Psoas muscle (tissue), 8 donors: ENCODE measurements around the gene UNC5C. TPM values are rescaled to one million over a fixed set of nuclear protein-coding genes. Genes with fewer than 3 reads are reported as not detected.

Experiments
- ATAC-seq, 4 donors: fragments of 200-7000 bp; cut with Tn5 transposase; one replicate each; pipeline ENCODE4 v1.9.1; 2020; ENCODE audit warnings: moderate library complexity in 3 of 4, mild to moderate bottlenecking in 2 of 4
- DNase-seq, 2 donors: peaks; one replicate each; pipeline ENCODE4 v3.0.0-alpha.2; 2020
- H3K27ac ChIP-seq: fragments of 200-600 bp; one replicate; pipeline ENCODE4 v1.8.0; 2022
- H3K27me3 ChIP-seq, 3 donors: fragments of 200-600 bp in 1 of 3; one replicate each; pipeline versions ENCODE4 v1.6.1 to v1.8.0; 2013 to 2022; ENCODE audit warnings: low read length in 2 of 3, mild to moderate bottlenecking in 2 of 3, moderate library complexity in 1 of 3; ENCODE audit not compliant: insufficient read depth in 3 of 3
- H3K36me3 ChIP-seq, 2 donors: fragments of 200-600 bp in 1 of 2; one replicate each; pipeline versions ENCODE4 v1.6.1 to v1.8.0; 2013 to 2022; ENCODE audit warnings: low read depth in 1 of 2, mild to moderate bottlenecking in 1 of 2, moderate library complexity in 1 of 2; ENCODE audit not compliant: insufficient read depth in 1 of 2
- H3K4me1 ChIP-seq: fragments of 200-600 bp; one replicate; pipeline ENCODE4 v1.8.0; 2022
- H3K4me3 ChIP-seq: fragments of 200-600 bp; one replicate; pipeline ENCODE4 v1.8.0; 2022; ENCODE audit warnings: mild to moderate bottlenecking
- H3K9me3 ChIP-seq: fragments of 200-600 bp; one replicate; pipeline ENCODE4 v1.8.0; 2022
- WGBS, 3 donors: extraction: QIAGEN DNeasy Blood & Tissue Kit; methylation state at CpG; one replicate each; pipeline versions ENCODE4 v1.1.6 to v1.1.7; 2013; 5-methylcytosine and 5-hydroxymethylcytosine counted together
- intact Hi-C, 2 donors: fragments of 100-400 bp; cut with DNase I; formaldehyde crosslinking; loops; one replicate each; pipeline versions ENCODE4 v1.11.0 to v1.14.2; 2022
- polyA plus RNA-seq, 3 donors: library from polyadenylated mRNA; stranded (reverse); fragments of 200-250 nt; gene quantifications; one replicate each; pipeline ENCODE4 v1.2.3, GENCODE V29; 2013
- total RNA-seq, 4 donors: library from RNA; stranded (reverse); fragmentation: NEBNext Ultra II Directional in 2 of 4; extraction: Animal tissue kit (Norgen Biotek cat#: 25700) in 2 of 4; gene quantifications; one replicate each; pipeline versions ENCODE4 v1.2.1 to v1.2.4, GENCODE V29; 2021 to 2023
- TF ChIP-seq, protein P1 (sequence below): fragments of 200-600 bp; IDR thresholded peaks from one replicate; pipeline ENCODE4 v1.8.0; 2022; ENCODE audit warnings: antibody characterized with exemption
- donor health status: healthy with polysubstance abuse.
- donor health status: DM: no; HTN: no; CAD: no; lungs with moderate emphysema.
- donor health status: Bipolar disorder and iron deficiency.
- donor health status: healthy.
- donor health status: DM: yes; HTN: yes; CAD: no.
- donor health status: DM: no; HTN: no; CAD: no.
- donor health status: DM: no; HTN: no; CAD: no.
- donor health status: DM: yes; HTN: yes; CAD: no.

The UNC5C gene
- total and polyA plus RNA-seq, 7 donors: 0.04 to 1.1 (median 0.19) TPM

DNA sequence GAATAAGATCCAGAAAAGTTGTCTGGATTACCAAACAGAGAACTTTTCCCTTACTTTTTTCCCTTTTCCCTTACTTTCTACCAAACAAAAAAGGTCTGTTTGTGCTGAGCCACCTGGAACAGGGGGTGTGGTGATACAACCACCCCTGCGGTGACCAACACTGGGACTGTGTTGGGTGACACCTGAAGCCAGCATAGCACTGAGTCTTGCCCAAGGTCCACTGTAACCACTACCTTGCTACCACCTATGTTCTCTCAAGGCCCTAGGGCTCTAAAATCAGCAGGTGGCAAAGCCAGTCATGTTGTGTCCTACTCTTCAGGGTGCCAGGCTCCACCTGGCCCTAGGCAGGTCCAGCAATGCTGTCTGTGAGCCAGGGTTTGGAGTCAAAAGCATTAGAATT is 22.8 kb upstream of the UNC5C start:
- no peaks in the 10 kb centered on the region for H3K4me1 ChIP-seq
- H3K27ac ChIP-seq: no peak overlapping the region
- TF ChIP-seq, protein P1, sequence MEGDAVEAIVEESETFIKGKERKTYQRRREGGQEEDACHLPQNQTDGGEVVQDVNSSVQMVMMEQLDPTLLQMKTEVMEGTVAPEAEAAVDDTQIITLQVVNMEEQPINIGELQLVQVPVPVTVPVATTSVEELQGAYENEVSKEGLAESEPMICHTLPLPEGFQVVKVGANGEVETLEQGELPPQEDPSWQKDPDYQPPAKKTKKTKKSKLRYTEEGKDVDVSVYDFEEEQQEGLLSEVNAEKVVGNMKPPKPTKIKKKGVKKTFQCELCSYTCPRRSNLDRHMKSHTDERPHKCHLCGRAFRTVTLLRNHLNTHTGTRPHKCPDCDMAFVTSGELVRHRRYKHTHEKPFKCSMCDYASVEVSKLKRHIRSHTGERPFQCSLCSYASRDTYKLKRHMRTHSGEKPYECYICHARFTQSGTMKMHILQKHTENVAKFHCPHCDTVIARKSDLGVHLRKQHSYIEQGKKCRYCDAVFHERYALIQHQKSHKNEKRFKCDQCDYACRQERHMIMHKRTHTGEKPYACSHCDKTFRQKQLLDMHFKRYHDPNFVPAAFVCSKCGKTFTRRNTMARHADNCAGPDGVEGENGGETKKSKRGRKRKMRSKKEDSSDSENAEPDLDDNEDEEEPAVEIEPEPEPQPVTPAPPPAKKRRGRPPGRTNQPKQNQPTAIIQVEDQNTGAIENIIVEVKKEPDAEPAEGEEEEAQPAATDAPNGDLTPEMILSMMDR: no peak
- 93 to 100% (median 94%) methylated on average over 1 of the region's 1 CpG for WGBS, 3 donors
- intact Hi-C loops: no loop called here
- ATAC-seq (no peak), DNase-seq (no peak)
- H3K4me3 ChIP-seq: no peak overlapping the region
- H3K27me3 ChIP-seq: no peaks in the 10 kb centered on the region
- no peaks in the 10 kb centered on the region for H3K36me3 ChIP-seq
- H3K9me3 ChIP-seq: peaks cover 7% of the 10 kb centered on the region

GRCh38 chr4:95563638-95564337 is 15.0 kb upstream of the UNC5C start:
- no peaks in the 10 kb centered on the region for H3K27me3 ChIP-seq
- TF ChIP-seq, protein P1: no peak
- no peak for ATAC-seq
- no peaks in the 10 kb centered on the region for H3K4me1 ChIP-seq
- no peaks in the 10 kb centered on the region for H3K9me3 ChIP-seq
- no peaks in the 10 kb centered on the region for H3K36me3 ChIP-seq
- no peak for DNase-seq
- WGBS, 3 donors: 63 to 69% (median 64%) methylated on average over 2 of the region's 2 CpGs
- intact Hi-C loops: no loop called here
- H3K4me3 ChIP-seq: no peak overlapping the region
- no peak overlapping the region for H3K27ac ChIP-seq

GRCh38 chr4:95560774-95561173 is 12.0 kb upstream of the UNC5C start:
- intact Hi-C loops: no loop called here
- 67 to 74% (median 70%) methylated on average over 1 of the region's 1 CpG for WGBS, 3 donors
- no peaks in the 10 kb centered on the region for H3K9me3 ChIP-seq

GRCh38 chr4:95556207-95556859 is 7.6 kb upstream of the UNC5C start:
- intact Hi-C loops: no loop called here
- Histone ChIP-seq H3K4me1 (no peaks in the 10 kb centered on the region), H3K27ac (no peak overlapping the region), H3K4me3 (no peak overlapping the region), H3K9me3 (no peaks in the 10 kb centered on the region), H3K36me3 (no peaks in the 10 kb centered on the region), H3K27me3 (peaks cover 0 to 3% (median 0%) of the 10 kb centered on the region in 3 donors)
- TF ChIP-seq, protein P1: no peak
- DNase-seq (no peak), ATAC-seq (no peak)
- WGBS, 3 donors: 60 to 64% (median 60%) methylated on average over 4 of the region's 4 CpGs

More at GRCh38 chr4:95560774-95561173, 12.0 kb upstream of the UNC5C start:
- DNase-seq (no peak), ATAC-seq (no peak)
- no peaks in the 10 kb centered on the region for H3K27me3 ChIP-seq
- H3K4me3 ChIP-seq: no peak overlapping the region
- no peaks in the 10 kb centered on the region for H3K4me1 ChIP-seq
- no peaks in the 10 kb centered on the region for H3K36me3 ChIP-seq
- TF ChIP-seq, protein P1: no peak
- H3K27ac ChIP-seq: no peak overlapping the region
